HG03066 (cell line): ENCODE data around the gene PRMT7.

Source experiments
- ATAC-seq: cut with Tn5 transposase; IDR thresholded peaks from one replicate; pipeline ENCODE4 v1.9.1; 2021; ENCODE audit warnings: low read depth; ENCODE audit not compliant: unreplicated experiment

The PRMT7 gene, protein sequence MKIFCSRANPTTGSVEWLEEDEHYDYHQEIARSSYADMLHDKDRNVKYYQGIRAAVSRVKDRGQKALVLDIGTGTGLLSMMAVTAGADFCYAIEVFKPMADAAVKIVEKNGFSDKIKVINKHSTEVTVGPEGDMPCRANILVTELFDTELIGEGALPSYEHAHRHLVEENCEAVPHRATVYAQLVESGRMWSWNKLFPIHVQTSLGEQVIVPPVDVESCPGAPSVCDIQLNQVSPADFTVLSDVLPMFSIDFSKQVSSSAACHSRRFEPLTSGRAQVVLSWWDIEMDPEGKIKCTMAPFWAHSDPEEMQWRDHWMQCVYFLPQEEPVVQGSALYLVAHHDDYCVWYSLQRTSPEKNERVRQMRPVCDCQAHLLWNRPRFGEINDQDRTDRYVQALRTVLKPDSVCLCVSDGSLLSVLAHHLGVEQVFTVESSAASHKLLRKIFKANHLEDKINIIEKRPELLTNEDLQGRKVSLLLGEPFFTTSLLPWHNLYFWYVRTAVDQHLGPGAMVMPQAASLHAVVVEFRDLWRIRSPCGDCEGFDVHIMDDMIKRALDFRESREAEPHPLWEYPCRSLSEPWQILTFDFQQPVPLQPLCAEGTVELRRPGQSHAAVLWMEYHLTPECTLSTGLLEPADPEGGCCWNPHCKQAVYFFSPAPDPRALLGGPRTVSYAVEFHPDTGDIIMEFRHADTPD

DNA sequence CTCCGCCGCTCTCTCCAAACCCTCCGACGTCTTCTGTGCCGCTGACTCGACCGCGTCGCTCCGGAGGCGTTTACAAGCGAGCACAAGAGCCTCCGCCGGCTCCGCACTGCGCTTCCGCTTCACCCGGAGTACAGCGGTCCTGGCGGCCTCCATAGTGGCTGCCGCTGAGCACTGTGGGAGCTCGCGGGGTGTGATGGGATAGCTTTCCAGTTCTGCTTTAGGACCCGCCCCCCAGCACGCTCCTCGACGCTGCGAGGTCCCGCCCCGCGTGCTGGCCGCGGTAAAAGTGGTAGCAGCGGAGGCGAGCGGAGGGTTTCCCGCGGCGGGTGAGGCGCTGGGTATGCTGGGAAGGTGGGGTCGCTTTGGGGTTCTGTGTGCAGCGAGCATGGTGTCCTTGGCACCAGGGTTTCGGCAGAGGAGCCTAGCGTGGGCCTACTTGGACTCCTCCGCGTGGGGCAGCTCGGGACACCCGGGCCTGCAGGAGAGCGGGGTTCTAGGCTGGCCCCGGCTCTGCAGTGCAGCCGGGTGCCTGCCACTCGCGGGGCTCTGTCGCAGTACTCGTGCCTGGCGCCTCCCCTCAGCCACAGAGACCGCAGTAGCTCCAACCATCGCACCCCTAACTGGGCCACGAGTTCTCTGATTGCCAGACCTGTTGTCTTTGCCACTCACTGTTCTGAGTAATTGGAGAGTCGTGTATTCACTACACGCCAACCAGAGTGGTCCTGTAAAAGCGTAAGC is at the start of gene PRMT7, which contains the start of gene SLC7A6OS:
Gene PRMT7, plus strand, starts transcription at position 246 of the 738 bp plus-strand sequence. CDS start 4,961 bp downstream, outside the sequence.
Gene SLC7A6OS, minus strand, starts transcription at position 173 of the 738 bp plus-strand sequence. Its CDS starts 20 bp downstream, at position 153.
- peak; percentile 97 for ATAC-seq

DNA sequence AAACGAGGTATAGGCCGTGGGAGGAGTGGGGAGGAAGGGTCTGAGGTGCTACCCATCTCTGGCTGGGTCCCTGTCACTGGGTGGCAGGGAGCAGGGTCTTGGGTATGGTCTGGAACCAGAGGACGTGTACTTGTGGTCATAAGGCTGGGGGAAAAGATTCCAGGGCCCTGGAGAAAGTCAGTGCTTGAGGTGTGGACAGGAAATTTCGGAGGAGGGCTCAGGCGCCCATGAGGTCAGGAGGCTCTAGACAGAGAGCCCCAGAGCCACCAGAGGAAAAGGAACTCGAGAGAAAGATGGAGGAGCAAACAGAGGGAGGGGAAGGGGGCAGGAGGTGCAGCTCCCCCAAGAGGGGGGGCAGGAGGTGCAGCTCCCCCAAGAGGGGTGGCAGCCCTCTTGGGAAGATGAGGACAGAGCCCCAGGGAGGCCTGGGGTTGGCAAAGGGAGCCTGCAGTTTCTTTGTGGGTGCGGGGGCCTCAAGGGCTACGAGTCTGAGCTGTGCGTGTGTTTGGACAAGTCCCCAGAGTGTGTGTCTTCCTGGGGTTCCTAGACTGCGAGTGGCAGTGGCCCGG is 47.2 kb upstream of the PRMT7 start:
- ATAC-seq = peak; percentile 9

DNA sequence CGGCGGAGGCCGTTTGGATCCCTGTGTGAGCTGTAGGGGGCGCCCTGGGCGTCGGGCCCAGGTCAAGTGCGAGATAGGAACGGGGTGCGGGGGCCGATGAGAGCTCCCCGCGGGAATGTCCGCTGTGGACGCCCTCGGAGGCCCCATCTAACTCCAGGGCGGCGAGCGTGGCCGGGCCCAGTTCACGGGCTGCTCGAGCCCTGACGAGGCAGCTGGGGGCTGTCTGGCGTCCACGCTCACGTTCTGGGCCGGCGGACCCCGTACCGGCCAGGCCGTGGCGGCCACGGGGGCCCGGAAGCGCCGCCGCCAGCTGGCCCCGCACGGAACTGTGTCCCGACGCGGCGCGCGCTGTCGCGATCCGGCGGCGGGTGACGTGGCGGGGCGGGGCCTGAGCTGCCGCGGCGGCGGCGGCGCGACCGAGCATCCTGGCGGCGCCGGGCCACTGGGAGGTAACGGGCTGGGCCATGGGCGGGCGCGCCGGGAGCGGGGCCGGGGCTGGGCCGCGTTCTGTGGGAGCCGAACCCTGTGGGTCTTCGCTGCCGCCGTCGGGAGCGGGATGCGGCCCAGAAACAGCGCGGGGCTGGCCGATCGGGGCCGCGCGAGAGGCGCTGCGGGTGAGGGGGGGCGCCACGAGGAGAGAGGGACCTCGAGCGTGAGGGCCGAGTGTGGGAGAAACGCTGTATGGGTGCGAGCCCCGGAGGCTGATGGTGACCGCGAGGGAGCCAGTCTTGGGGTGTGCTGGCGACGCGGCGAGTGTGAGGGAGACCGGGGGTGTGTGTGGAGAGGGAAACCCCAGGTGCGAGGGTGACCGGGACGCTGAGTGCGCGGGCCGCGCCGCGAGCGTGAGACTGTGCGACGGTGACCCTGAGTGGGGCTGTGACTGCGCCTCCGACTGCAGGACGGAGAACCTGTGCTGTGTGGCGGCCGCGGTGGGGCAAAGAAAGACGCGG is 46.4 kb upstream of the PRMT7 start, which contains the start of gene SLC7A6:
Gene SLC7A6, plus strand, starts transcription at position 399 of the 950 bp plus-strand sequence. CDS start 10,201 bp downstream, outside the sequence.
- peak; percentile 56 for ATAC-seq

DNA sequence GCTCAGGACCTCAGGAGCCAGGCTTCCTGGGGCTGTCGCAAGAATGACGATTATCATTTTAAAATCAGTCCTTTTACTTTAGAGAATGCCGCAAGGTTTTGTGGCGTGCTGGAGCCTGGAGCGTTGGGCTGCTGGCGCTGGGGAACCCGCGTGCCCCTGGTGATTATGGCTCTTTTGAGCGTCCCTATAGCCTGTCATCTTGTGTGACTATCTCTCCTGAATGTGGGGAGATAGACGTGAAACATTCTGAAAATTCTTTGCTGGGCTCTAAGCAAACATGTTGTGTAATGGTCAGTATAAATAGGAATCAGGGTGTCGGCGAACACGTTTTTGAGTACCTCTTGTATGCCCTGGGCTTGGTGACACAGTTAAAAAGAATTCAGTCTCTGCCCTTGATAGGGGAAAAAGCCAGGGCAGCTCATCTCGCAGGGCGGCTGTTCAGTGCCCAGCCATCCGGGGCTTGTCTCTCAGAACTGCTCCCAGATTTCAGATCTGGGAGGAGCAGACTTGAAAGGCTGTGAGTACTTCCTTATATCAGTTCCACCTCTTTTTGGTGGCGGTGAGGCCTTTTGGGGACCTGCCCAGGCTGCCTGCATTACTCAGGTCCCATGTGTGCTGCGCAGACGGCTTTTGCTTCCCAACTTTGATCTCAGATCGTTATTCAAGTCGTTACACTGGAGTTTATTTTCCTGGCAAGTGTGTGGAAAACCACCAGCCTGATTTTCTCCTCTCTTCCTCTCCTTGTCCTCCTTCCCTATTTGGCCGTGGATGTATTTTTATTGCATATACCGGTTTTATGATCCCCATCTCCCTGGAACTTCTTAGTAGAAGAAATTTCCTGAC is 45.5 kb upstream of the PRMT7 start:
- ATAC-seq = no peak

DNA sequence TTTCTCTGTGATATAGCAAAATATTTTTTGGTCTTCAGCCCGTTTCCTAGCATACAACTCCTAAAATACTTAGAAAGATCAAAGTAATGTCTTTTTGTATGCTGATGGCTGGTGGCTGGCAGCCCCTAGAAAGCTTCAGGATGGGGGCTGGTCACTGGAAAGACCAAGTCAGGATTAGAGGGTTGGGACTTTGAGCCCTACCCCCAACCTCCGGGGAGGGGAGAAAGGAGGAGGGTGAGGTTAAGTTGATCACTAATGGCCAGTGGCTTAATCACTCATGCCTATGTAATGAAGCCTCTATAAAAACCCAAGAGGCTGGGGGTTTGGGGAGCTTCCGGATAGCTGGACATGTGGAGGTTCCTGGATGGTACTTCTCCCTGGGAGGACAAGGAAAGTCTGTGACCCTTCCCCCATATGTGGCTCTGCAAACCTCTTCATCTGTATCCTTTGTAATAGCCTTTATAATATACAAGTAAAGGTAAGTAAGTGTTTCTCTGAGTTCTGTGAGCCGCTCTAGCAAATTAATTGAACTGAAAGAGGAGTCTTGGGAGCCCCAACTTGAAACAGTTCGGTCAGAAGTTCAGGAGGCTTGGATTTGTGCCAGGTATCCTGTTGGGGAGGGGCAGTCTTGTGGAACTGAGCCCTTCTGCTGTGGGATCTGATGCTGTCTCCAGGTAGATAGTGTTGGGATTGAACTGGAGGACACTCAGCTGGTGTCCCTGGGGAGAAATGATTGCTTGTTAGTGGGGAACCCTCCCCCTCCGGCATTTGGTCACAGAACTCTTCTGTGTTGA is 43.0 kb upstream of the PRMT7 start:
- no peak for ATAC-seq

DNA sequence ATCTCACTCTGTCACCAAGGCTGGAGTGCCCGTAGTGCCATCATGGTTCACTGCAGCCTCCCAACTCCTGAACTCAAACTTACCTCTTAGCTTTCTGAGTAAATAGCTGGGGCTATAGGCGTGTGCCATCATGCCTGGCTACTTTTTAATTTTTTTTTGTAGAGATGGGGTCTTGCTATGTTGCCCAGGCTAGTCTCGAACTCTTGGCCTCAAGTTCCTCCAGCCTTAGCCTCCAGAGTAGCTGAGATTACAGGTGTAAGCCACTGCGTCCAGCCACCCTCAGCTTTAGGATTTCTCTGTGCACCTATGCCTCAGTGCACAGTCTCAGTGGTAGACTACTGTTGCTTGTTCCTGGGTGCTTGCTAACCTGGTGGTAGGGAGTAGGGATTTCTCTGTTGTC is 41.0 kb upstream of the PRMT7 start:
- ATAC-seq = no peak

DNA sequence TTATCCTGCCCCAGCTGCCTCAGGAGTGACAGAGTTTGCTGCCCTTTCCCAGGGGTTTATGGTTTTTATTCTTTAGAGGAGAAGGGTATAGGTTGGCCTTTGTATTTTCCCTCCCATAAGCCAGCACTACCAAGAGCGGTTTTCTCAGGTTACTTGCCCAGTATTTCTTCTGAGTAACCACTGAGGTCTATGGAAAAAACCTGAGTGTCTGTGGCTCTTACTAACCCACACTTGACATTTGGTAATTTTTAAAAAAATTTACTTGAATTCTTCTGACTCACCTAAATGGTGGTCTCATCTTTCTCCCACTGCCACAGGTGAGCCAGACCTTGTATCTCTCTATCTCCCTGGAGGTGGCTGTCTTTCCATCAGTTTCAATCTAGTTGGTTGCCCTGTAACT is 40.5 kb upstream of the PRMT7 start:
- no peak for ATAC-seq

DNA sequence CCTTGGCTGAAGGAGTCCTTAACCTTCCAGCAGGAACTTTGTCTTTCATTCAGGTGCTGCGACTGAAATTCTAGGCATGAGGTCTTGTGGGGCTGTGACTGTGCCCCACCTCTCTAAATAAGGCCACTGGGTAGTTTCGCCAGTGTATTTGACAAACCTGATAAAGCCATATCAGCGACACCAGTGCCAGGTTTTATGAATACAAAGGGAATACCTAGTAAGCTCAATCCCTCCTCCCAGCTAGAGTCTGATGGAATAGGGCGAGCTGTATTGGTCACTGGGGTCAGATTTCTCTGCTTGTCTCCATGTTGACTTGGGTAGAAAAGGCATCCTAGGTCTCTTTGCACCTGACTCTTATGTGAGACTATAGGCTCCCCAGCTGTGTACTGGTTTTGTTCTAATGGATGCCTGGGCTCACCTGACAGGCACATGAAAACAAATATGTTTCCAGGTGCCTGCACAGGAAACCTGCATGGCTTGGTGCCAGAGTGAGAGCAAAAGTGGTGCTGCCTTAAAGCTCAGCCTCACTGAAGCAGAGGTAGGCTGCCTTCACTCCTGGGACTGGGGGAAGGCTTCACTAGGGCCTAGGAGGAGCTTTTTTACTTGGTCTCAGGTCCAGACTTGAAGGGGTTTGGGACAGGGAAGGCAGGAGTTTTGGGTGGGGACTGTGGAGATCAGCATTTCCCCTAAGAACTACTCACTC is 38.2 kb upstream of the PRMT7 start:
- no peak for ATAC-seq

DNA sequence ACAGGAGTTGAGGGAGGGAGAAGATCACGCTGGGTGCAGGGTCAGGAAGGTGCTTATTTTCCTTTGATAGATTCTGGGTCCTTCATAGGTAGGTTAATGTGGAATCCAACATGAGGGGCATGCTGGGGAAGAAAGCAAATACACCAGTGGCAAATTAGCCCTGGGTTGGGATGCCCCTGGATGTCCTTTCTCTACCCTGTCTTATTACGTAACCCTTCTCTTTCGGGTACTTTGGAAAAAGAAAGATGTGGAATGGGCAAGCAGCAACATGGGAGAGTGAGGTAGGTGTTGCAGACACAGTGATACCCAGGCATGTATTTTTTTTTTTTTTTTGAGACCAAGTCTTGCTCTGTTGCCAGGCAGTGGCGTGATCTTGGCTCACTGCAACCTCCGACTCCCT is 37.4 kb upstream of the PRMT7 start:
- ATAC-seq = no peak

DNA sequence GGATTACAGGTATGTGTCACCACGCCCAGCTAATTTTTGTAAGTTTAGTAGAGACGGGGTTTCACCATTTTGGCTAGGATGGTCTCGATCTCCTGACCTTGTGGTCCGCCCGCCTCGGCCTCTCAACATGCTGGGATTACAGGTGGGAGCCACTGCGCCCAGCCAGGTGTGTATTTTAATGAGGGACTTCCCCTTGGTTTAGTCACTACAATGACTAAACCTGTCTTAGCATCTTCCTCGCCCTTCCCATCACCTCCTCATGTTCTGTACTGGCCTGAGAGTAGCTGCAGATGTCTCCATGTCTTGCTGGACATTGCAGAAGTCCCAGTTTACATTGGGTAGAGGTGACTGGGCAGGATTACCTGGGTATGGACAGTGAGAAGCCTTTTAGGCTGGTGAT is 36.9 kb upstream of the PRMT7 start:
- ATAC-seq = no peak

DNA sequence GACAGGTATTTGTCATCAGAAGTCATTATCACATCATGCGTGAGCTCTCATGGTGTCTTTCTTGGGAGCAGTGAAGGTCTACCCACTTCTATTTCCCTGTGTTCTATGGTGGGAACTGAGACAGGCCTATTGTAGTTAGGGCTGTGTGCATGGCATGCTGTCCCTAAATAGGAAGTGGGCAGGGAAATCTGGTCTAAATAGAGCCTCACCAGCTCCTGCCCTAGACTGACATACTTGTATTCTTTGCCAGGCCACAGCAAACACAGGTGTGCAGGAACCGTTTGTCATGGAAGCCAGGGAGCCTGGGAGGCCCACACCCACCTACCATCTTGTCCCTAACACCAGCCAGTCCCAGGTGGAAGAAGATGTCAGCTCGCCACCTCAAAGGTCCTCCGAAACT is 36.4 kb upstream of the PRMT7 start:
- no peak for ATAC-seq

DNA sequence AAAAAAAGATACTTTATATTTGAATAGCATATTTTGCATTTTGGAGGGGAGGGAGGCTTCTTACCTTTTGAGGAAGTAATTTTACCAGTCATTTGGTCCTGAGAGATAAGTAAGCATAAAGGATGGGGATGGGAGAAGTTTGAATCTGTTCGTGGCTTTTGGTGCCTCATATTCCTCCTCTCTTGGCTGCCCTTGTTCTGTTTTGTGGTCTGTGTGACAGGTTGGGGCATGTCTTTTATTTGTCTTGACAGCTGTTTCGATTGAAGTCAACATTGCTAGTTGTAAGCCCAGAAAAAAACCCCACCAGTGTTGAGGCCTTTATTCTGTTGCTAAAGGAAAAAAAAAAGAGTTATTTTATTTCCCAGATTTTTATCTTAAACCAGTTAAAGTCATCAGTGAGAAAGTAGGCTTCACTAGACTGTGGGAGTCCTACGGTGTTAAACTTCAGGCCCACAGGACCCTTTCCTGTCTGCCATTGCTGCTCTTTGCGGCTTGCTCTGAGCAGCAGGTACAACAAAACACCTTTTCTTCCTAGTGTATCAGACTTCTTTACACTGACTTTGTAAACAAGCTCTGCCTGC is 35.1 kb upstream of the PRMT7 start:
- ATAC-seq = peak; percentile 72

DNA sequence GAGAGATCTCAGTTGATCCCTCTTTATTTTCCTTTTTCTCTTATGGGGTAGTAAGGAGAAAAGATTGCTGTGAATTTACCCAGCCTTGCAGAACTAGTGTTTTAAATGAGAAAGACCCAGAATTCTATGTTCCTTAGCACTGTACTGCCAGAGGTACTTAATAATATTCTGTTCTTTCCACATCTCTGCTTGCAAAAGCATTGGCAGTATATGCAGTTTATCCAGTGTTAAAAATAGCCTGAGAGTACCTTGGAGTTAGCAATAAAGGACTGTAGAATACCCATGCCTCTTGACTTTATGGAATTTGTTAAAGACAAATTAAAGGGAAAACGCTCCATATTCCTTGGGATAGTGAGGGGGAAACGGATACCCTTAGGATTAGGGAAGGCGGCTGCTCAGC is 34.6 kb upstream of the PRMT7 start:
- no peak for ATAC-seq

DNA sequence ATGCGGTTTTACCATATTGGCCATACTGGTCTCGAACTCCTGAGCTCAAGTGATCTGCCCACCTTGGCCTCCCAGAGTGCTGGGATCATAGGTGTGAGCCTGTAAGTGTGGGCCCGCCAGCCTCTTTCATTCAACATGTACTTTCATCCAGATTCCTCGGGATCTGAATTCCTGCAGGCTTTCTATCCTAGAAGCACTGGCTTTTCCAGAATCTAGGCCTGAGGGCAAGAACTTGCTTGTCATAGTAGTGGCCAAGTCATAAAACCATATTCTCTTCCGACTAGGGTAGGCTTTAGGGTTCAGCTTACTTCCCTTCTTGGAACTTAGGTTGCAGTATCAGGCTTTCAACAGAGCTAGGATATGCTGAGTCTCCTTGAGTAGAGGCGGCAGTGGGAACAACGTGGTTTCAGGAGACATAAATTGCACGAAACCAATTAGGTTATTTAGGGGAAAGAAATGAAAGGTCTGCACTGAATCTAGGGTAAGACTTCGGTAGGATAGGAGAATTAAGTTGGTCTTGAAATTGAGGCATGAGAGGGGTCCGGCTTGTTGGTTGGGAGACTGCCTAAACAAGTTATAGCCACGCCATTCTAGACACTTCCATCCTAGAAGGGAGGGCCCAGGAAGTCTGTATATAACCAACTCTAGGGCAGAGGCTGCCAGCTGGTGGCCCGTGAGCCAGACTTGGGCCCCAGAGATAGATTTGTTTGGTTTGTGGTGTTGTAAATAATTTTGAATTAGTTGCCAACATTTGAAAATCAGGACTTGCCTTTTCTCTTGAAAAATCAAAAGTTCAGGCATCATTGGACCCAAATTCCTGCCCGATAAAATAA is 30.9 kb upstream of the PRMT7 start:
- no peak for ATAC-seq

DNA sequence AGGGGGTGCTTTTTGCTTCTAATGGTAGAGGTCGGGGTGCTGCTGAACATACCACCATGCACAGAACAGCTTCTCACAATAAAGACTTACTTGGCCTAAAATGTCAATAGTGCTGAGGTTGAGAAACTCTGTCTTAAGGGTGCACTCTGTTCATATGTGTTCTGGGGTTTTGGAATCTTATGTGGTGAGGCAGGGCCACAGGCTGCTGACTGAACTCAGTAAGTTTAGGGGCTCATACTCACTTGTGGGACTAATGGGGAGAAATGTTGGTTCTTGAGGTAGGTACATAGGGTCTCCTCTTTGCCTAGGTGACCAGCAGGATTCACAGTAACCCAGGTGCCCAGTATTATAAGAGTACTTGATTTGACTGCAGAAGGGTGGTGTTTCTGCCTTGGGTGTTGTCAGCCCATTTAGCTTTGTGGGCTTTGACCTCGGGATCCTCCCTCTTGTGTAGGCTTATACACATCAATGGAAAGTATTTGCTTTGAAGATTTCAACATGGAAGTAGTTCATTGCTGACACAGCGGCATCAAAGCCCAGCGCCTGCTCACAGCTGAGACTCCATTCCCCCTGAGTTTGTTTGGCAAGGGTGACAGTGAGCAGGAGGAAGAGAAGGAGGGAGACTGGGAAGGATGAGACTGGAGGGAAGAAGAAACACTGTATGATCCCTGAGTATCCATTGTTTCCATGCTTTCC is 29.3 kb upstream of the PRMT7 start:
- ATAC-seq = no peak

DNA sequence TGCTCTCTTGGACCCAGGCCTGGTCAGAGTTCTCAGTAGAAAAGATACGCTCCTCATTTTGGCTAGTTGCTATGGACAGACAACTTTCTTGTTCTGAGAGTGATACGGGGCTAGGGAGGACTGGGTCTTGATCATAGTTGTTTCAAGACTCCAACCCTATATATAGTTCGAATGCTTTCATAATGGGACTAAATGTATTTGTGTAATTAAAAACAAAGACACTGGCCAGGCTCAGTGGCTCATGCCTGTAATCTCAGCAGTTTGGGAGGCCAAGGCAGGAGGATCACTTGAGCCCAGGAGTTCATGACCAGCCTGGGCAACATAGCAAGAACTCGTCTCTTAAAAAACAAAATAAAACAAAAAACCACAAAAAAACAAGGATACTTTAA is 28.8 kb upstream of the PRMT7 start:
- ATAC-seq = no peak
